HEK293T (cell line): ENCODE results near the gene SMAD6.

Experiments
- CTCF ChIA-PET: fragments of 350-600 bp; formaldehyde crosslinking; extraction: SDS; loops from one replicate; lab custom pipeline; 2021; ENCODE audit warnings: antibody characterized with exemption, inconsistent platforms; lab: Yijun Ruan, JAX
- POLR2A ChIA-PET: fragments of 350-600 bp; formaldehyde crosslinking; extraction: SDS; loops from one replicate; lab custom pipeline; 2020; ENCODE audit warnings: antibody characterized with exemption, inconsistent platforms; lab: Yijun Ruan, JAX
- DNase-seq: peaks from one replicate; pipeline ENCODE4 v3.0.0; 2012; ENCODE audit warnings: mixed read lengths; ENCODE audit errors: extremely low spot score
- ARNT ChIP-seq: fragments of 450-650 bp; IDR thresholded peaks from 2 replicates; pipeline ENCODE4 v1.6.1; 2017; ENCODE audit warnings: mild to moderate bottlenecking
- BHLHE40 ChIP-seq: fragments of 450-650 bp; IDR thresholded peaks from 2 replicates; pipeline ENCODE4 v1.6.1; 2016; ENCODE audit warnings: mild to moderate bottlenecking, moderate library complexity, borderline replicate concordance
- CTBP1 ChIP-seq: fragments of 450-650 bp; IDR thresholded peaks from 2 replicates; pipeline ENCODE4 v1.6.1; 2016; ENCODE audit warnings: borderline replicate concordance
- ELF4 ChIP-seq: fragments of 450-650 bp; IDR thresholded peaks from 2 replicates; pipeline ENCODE4 v1.6.1; 2017; ENCODE audit warnings: antibody characterized with exemption
- FOXA1 ChIP-seq: fragments of 450-650 bp; IDR thresholded peaks from 2 replicates; pipeline ENCODE4 v1.6.1; 2016; ENCODE audit warnings: mild to moderate bottlenecking
- FOXK2 ChIP-seq: fragments of 450-650 bp; IDR thresholded peaks from 2 replicates; pipeline ENCODE4 v1.6.1; 2016; ENCODE audit warnings: mild to moderate bottlenecking
- FOXM1 ChIP-seq: fragments of 450-650 bp; IDR thresholded peaks from 2 replicates; pipeline ENCODE4 v1.6.1; 2017; ENCODE audit warnings: mild to moderate bottlenecking, borderline replicate concordance
- HDGF ChIP-seq: fragments of 450-650 bp; IDR thresholded peaks from 2 replicates; pipeline ENCODE4 v1.6.1; 2017; ENCODE audit warnings: antibody characterized with exemption, borderline replicate concordance
- L3MBTL2 ChIP-seq: fragments of 450-650 bp; conservative IDR thresholded peaks from 2 replicates; pipeline ENCODE4 v1.6.1; 2016; ENCODE audit warnings: mild to moderate bottlenecking
- LEF1 ChIP-seq: fragments of 450-650 bp; IDR thresholded peaks from 2 replicates; pipeline ENCODE4 v1.6.1; 2017; ENCODE audit warnings: mild to moderate bottlenecking, borderline replicate concordance
- NFRKB ChIP-seq: fragments of 450-650 bp; IDR thresholded peaks from 2 replicates; pipeline ENCODE4 v1.6.1; 2016; ENCODE audit warnings: mild to moderate bottlenecking, moderate library complexity
- PKNOX1 ChIP-seq: fragments of 450-650 bp; IDR thresholded peaks from 2 replicates; pipeline ENCODE4 v1.6.1; 2016
- SP1 ChIP-seq: fragments of 450-650 bp; IDR thresholded peaks from 2 replicates; pipeline ENCODE4 v1.6.1; 2017
- SUZ12 ChIP-seq: fragments of 450-650 bp; IDR thresholded peaks from 2 replicates; pipeline ENCODE4 v1.6.1; 2016; ENCODE audit warnings: mild to moderate bottlenecking
- TARDBP ChIP-seq: fragments of 450-650 bp; IDR thresholded peaks from 2 replicates; pipeline ENCODE4 v1.6.1; 2016
- ZNF384 ChIP-seq: fragments of 450-650 bp; IDR thresholded peaks from 2 replicates; pipeline ENCODE4 v1.6.1; 2016

SMAD6 gene

GRCh38 chr15:66779331-66780009 lies 77.4 kb downstream of the SMAD6 start:
- DNase-seq: no peak
- CTCF ChIA-PET: interaction anchor here (0.6 to 2.1 kb wide), 3 partner anchors 10 to 175 kb away, joined by 3 to 8 read pairs (median 4); no protein-coding TSS in a partner anchor
- POLR2A ChIA-PET: interaction anchor here (1.2 to 1.9 kb wide), 2 partner anchors 72 to 77 kb away, joined by 3 to 4 read pairs; partner anchors contain the start of gene SMAD6
- TF ChIP-seq ZNF384: no peak
- TF ChIP-seq PKNOX1: no peak
- TF ChIP-seq ELF4: no peak
- no peak for TF ChIP-seq FOXK2
- TF ChIP-seq L3MBTL2: no peak
- no peak for TF ChIP-seq FOXA1
- no peak for TF ChIP-seq FOXM1
- no peak for TF ChIP-seq ARNT
- no peak for TF ChIP-seq NFRKB
- TF ChIP-seq CTBP1: no peak
- no peak for TF ChIP-seq HDGF

- no peak for DNase-seq
- TF ChIP-seq HDGF (no peak), FOXM1 (no peak), L3MBTL2 (no peak), SUZ12 (no peak), BHLHE40 (no peak), ELF4 (no peak), LEF1 (no peak)
- ChIA-PET POLR2A (interaction anchor here (1.2 to 1.9 kb wide), 2 partner anchors 71 to 78 kb away, joined by 3 to 4 read pairs; partner anchors contain the start of gene SMAD6), CTCF (no interaction called here)
Measured at GRCh38 chr15:66780172-66780972, 78.3 kb downstream of the SMAD6 start.

- no peak for DNase-seq
- CTCF ChIA-PET: interaction anchor here (1.1 kb wide), 1 partner anchor 18 kb away, joined by 3 read pairs; no protein-coding TSS in a partner anchor
- POLR2A ChIA-PET: no interaction called here
- no peak for TF ChIP-seq L3MBTL2
- TF ChIP-seq CTBP1: no peak
- no peak for TF ChIP-seq TARDBP
- no peak for TF ChIP-seq FOXM1
- no peak for TF ChIP-seq HDGF
- no peak for TF ChIP-seq ELF4
- TF ChIP-seq SP1: no peak
- TF ChIP-seq NFRKB: no peak
- no peak for TF ChIP-seq BHLHE40
- no peak for TF ChIP-seq LEF1
Measured at GRCh38 chr15:66780973-66781718, 79.1 kb downstream of the SMAD6 start.

DNA sequence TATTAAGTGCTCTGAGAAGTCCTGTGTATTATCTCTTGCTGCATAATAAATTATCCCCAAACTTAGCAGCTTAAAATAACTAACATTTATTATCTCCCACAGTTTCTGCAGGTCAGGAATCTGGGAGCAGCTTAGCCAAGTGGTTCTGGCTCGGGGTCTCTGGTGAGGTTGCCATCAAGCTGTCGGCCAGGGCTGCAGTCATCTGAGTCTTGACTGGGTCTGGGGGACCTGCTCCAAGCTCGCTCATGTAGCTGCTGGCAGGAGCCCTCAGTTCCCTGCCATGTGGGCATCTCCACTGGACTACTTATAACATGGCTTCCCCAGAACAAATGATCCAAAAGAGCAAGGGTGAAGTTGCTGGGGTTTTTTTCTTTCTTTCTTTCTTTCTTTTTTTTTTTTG lies 80.7 kb downstream of the SMAD6 start:
- TF ChIP-seq FOXA1 (no peak), ZNF384 (no peak), BHLHE40 (no peak), ARNT (no peak), FOXM1 (no peak), NFRKB (no peak), SP1 (no peak), ELF4 (no peak), L3MBTL2 (no peak), HDGF (no peak), SUZ12 (no peak), LEF1 (no peak), CTBP1 (no peak), FOXK2 (no peak), PKNOX1 (no peak), TARDBP (no peak)
- DNase-seq: no peak
- ChIA-PET CTCF (interaction anchor here (0.7 to 1.2 kb wide), 4 partner anchors 9 to 76 kb away, joined by 3 to 6 read pairs (median 3); no protein-coding TSS in a partner anchor), POLR2A (interaction anchor here (1.0 to 1.2 kb wide), 2 partner anchors 10 to 80 kb away, joined by 3 read pairs; partner anchors contain the start of gene SMAD6)

DNA sequence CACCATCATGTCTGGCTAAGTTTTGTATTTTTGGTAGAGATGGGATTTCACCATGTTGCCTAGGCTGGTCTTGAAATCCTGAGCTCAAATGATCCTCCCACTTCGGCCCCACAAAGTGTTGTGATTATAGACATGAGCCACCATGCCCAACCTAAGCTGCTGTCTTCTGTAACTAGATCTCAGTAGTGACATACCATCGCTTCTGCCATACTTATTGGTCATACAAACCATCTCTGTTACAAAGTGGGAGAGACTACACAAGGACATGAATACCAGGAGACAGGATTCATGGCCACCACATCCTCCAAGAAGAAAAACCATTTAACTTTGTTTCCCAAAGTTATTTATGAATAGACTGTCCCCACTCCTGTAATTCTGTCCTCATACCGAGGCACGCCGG lies 81.3 kb downstream of the SMAD6 start:
- POLR2A ChIA-PET: no interaction called here
- CTCF ChIA-PET: interaction anchor here (0.7 to 1.2 kb wide), 2 partner anchors 9 to 17 kb away, joined by 3 read pairs; no protein-coding TSS in a partner anchor
- DNase-seq: no peak
- TF ChIP-seq CTBP1: no peak
- no peak for TF ChIP-seq TARDBP
- TF ChIP-seq BHLHE40: no peak
- TF ChIP-seq NFRKB: no peak
- TF ChIP-seq L3MBTL2: no peak
- no peak for TF ChIP-seq ZNF384
- no peak for TF ChIP-seq SP1
- no peak for TF ChIP-seq FOXM1
- TF ChIP-seq HDGF: no peak
- TF ChIP-seq LEF1: no peak
- TF ChIP-seq PKNOX1: no peak
